Stimulated activated CD8-positive, alpha-beta memory T cell treated with anti-CD3 and anti-CD28 coated beads, Interleukin-4, amount 100 ng/mL, for 48 hours (primary cell): ENCODE results near the gene RABGAP1.
A peak's percentile ranks its signal among the peaks of the same experiment; 100 is the strongest.

Experiments used
- DNase-seq: peaks from one replicate; pipeline ENCODE4 v3.0.0-alpha.2; 2020

RABGAP1 gene

GRCh38 chr9:122944960-122945888, 4.4 kb downstream of the RABGAP1 start:
- no peak for DNase-seq

DNA sequence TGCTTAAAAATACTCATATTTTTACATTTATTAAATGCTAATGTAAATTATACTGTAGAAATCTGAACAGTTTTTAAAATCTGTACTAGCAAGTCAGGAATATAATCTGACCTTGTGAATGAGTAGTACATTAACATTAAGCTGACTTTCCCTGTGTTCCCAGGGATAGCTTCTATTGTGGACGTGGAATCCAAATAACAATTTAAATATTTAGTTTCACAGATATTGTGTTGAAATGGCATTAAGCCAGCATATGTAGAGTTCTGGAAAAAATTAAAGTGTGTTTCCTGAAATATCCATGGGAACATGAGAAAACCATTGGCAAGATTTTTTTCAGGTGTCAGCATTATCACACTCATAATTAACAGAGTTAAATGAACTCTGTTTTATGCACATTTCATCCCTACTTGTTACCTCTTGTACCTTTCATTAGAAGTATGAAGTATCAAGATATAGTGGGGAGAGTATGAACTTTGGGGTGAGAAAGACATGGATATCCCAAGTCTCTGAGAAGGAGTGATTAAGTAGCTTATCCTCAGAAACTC, 5.7 kb downstream of the RABGAP1 start:
- DNase-seq = no peak

GRCh38 chr9:122948313-122948712, 7.5 kb downstream of the RABGAP1 start:
- DNase-seq = no peak

- no peak for DNase-seq
These were observed 8.9 kb downstream of the RABGAP1 start for GRCh38 chr9:122949696-122950095.

DNA sequence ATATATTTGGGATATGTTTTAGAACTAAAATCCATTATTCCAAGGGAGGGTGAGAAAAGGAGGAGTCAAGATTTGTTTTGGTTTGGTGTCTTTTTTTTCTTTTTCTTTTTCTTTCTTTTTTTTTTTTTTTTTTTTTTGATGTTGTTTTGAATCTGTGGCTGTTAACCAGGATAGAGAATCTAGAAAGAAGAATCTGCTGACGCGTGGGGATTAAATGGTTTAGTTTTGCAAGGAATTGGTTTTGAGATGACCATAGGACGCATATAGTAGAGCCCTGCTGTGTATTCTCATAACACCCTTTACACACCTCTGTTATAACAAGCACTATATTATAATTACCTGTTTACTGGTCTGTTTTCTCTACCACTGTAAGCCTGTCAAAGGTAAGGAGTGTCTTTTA, 9.4 kb downstream of the RABGAP1 start:
- DNase-seq = no peak

- DNase-seq = no peak
These were observed 10.2 kb downstream of the RABGAP1 start for GRCh38 chr9:122951056-122951455.

GRCh38 chr9:122954253-122954691, 13.5 kb downstream of the RABGAP1 start:
- DNase-seq = no peak

- DNase-seq = no peak
These were observed 15.1 kb downstream of the RABGAP1 start for GRCh38 chr9:122955961-122956360.

DNA sequence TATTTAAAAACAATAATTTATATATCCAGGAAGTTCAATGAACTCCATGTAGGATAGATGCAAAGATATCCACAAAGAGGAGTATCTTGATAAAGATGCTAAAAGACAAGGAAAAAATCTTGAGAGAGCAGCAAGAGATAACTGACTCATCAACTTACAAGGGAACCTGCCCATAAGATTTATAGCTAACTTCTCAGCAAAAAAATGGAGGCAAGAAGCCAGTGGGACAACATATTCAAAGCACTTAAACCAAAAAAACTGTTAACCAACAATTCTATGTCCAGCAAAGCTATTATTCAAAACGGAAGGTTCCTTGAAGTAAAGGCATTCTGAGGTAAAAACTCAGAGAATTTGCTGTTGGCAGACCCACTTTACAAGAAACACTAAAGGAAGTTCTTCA, 20.3 kb downstream of the RABGAP1 start:
- no peak for DNase-seq

GRCh38 chr9:122975196-122975595, 34.4 kb downstream of the RABGAP1 start:
- DNase-seq = no peak

DNA sequence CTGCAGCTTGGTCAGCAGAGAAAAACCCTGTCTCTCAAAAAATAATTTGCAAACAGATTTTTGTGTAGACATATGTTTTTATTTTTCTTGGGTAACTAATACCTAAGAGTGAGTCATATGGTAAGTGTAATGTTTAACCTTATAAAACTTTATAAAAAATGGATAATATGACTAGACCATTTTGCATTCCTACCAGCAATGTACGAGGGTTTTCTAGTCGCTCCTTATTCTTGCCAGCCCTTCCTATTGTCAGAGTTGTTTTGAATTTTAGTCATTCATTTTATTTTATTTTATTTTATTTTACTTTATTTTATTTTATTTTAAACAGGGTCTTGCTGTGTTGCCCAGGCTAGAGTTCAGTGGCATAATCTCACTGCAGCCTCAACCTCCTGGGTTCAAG, 37.8 kb downstream of the RABGAP1 start:
- DNase-seq = no peak

DNA sequence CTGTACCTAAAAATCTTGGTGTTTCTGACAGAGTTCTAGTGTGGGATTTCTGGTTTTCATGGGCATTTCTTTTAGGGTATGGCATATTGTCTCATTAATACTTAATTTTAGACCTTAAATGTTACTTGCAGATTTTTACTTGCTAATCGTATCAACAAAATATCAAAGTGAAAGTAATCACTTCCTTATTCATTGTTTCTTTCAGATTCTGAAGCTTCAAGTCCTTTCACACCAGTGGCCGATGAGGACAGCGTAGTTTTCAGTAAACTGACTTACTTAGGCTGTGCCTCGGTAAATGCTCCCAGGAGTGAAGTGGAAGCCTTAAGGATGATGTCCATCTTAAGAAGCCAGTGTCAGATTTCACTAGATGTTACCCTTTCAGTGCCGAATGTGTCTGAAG, 45.2 kb downstream of the RABGAP1 start:
- no peak for DNase-seq

DNA sequence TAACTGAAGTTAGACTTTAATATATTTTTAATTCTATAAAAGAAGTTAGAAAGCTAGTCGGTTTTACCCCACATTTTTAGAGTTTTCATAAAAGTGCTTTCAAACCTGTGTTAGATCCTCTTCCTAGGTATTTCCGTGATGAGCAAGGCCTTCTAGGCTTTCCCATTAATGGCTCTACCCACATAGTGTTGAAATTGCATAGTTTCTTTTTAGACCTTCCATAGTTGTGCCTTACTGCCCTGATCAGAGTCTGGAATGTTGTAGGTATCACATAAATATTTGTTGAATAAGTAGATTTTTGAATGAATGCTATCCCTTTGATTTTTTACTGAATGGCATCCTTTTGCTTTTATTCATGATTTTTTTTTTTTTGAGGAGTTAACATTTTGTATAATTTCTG, 47.3 kb downstream of the RABGAP1 start:
- DNase-seq = no peak

DNA sequence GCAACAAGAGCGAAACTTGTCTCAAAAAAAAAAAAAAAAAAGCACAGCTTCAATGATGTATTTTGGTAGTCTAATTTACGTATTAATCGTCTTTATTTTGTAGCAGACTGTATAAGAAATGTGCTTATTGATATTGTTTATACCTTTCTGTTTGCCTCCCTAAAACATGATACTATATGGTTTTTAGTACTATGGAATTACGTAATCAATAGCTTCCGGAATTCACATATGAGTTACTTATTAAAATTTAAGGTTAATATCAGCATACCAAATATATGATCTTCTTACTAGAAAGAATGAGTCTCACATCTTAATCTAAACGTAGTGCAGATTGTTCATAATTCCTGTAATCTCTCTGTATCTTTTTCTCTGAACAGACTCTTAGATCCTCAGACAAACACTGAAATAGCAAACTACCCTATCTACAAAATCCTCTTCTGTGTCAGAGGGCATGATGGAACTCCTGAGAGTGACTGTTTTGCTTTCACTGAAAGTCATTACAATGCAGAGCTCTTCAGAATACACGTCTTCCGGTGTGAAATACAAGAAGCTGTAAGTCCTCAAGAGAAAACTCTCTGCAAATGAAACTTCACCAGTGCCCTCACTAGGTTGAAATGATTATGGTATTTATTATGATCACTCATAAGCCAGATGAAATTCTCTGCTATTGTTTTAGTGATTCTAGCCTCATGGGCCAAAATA, 48.3 kb downstream of the RABGAP1 start:
- no peak for DNase-seq

- peak; percentile 45 for DNase-seq
These were observed 50.6 kb downstream of the RABGAP1 start for GRCh38 chr9:122991370-122991830.

DNA sequence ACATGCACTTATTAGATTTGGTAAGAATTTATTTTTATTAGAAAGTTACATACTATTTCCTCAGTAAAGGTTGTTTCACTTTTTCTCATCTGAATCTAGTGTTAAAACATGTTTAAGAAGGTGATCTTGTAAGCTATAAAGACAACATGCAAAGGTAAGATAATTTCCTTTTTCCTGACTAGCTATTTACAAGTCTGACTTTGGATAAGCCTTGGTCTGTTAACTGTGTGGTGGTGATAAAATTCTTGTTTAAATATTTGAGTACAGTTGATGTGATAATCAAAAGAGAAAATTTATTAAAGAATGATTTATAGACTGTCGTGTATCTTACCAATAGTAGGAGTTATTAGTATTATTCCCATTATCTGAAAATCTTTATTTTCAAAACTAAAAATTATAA, 55.8 kb downstream of the RABGAP1 start:
- DNase-seq = no peak

DNA sequence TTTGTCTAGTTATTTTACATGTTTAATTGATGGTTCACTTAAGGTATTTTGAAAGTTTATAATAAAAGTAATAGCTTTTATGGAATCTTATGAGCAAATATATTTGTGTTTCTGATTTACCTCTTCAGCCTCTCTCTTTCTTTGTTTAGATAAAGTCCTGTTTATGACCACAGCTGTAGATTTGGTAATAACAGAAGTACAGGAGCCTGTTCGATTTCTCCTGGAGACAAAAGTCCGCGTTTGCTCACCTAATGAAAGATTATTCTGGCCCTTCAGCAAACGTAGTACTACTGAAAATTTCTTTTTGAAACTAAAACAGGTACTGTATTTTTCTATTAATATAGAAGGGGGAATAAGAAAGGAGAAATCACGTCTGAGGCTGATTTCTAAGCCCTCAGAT, 57.6 kb downstream of the RABGAP1 start:
- no peak for DNase-seq

DNA sequence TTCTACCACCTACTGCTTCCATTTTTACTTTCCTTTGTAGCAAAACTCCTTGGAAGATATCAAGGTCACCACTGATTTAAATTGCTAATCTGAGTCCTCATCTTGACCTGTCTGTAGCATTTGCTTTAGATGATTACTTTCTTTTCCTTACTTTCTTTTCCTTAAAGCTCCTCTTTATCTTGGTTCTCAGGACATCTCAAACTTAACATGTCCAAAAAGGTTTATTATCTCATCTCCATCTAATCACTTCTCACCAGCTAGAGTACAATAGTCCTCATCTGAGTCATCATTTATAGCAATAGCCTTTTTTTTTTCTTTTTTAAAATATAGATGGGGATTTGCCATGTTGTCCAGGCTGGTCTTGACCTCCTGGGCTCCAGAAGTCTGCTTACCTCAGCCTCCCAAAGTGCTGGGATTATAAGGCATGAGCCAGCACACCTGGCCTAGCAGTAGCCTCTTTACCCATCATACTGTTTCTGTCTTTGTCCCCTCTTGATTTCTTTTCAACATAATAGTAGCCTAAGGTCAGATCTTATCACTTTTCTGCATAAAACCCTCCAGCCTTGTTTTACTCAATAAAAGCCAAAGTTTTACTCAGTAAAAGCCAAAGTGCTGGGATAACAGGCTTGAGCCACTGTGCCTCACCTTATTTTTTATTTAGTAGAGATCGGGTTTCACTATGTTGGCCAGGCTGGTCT, 59.7 kb downstream of the RABGAP1 start:
- DNase-seq = no peak

GRCh38 chr9:123002754-123003153, 61.9 kb downstream of the RABGAP1 start:
- no peak for DNase-seq

DNA sequence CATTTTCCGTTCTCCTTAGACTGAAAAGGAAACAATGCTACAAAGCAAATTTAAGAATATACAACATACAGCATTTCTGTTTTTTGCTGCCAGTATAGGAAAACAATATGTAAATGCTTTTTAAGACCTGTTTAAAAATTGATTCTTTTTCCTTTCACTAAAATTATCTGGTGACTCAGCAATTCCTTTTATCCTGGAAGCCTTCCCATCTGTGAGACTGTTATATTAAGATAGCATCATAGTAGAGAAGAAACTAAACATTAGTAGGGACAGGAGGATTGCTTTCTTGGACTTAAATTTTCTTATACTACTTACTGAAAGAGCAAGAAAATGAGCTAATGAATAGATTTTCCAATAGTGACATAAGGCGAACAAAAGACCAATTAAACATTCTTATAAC, 62.6 kb downstream of the RABGAP1 start:
- DNase-seq = no peak

DNA sequence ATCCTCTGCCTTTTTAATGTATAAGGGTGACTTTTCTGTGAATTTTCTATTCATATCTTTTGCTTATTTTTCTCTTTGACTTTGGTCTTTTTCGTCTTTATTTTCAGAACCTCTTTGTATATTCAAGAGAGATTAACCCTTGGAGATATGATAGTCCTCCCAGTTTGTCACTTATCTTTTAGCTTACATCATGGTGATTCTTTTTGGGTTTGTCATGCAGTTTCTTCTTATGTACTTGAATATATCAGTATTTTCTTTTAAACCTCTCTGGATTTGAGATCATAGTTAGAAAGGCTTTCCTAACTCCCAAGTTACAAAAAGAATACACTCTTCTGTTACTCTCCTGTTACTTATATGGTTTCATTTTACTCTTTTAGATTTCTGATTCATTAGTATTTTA, 65.1 kb downstream of the RABGAP1 start:
- no peak for DNase-seq

DNA sequence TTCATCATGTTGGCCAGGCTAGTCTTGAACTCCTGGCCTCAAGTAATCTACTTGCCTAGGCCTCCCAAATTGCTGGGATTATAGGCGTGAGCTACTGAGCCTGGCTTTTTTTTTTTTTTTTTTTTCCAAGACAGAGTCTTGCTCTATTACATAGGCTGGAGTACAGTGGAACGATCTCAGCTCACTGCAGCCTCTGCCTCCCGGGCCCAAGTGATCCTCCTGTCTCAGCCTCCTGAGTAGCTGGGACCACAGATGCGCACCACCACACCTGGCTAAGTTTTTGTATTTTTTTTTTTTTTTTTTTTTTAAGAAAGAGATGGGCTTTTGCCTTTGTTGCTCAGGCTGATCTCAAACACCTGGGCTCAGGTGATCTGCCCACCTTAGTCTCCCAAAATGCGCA, 66.4 kb downstream of the RABGAP1 start:
- DNase-seq = no peak

DNA sequence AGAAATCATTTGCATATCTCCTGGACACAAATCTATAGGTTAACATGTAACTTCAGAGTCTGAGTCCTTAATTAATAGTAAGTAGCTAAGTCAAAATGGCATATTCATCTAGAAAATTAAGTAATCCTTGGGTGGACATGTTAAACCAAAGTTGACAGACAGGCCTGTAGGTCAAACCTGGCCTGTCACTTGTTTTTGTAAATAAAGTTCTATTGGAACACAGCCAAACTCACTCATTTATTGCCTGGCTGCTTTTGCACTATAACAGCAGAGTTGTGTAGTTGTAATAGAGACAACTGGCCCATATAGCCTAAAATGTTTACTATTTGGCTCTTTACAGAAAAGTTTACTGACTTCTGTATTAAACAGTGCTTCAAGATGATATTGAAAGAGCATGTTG, 68.1 kb downstream of the RABGAP1 start:
- DNase-seq = no peak
